Upper lobe of left lung (tissue), 4 donors: ENCODE measurements around the gene ZNF565.

ENCODE experiments used
- CTCF ChIP-seq, 6 experiments: fragments of 450-650 bp in 4 of 6; fragments of 200-600 bp in 2 of 6; sonication (generic) in 2 of 6; IDR thresholded peaks; one replicate each; pipeline ENCODE4 v1.5.1; 2016 to 2019; ENCODE audit warnings: antibody characterized with exemption in 6 of 6
- POLR2A ChIP-seq, 4 donors: fragments of 450-650 bp; IDR thresholded peaks; one replicate each; pipeline ENCODE4 v1.5.1; 2016 to 2017; ENCODE audit warnings: antibody characterized with exemption in 4 of 4, mild to moderate bottlenecking in 2 of 4
- POLR2AphosphoS5 ChIP-seq, 2 donors: sonication (generic); formaldehyde crosslinking; IDR thresholded peaks; one replicate each; pipeline ENCODE4 v1.5.1; 2017; ENCODE audit warnings: antibody characterized with exemption in 2 of 2

GRCh38 chr19:36139473-36140303, 74.8 kb downstream of the ZNF565 start, which contains the start of gene CAPNS1:
- TF ChIP-seq CTCF (IDR thresholded peaks at IDR 0.05) (peak in 4 of 6 experiments; percentile 21 to 40 (median 30)), POLR2AphosphoS5 (IDR thresholded peaks at IDR 0.05) (peak; percentile 87 to 98), POLR2A (IDR thresholded peaks at IDR 0.05) (peak; percentile 48 to 97 (median 94))
